ENCODE measurements around the gene KLK3. TPM values are rescaled to one million over a fixed set of nuclear protein-coding genes. Genes with fewer than 3 reads are reported as not detected.

KLK3 gene
- total and polyA plus RNA-seq, 2 of the 13 experiments (the other 11 are each of a cell fraction or from before 2014, with no cell fraction given), result not detected

DNA sequence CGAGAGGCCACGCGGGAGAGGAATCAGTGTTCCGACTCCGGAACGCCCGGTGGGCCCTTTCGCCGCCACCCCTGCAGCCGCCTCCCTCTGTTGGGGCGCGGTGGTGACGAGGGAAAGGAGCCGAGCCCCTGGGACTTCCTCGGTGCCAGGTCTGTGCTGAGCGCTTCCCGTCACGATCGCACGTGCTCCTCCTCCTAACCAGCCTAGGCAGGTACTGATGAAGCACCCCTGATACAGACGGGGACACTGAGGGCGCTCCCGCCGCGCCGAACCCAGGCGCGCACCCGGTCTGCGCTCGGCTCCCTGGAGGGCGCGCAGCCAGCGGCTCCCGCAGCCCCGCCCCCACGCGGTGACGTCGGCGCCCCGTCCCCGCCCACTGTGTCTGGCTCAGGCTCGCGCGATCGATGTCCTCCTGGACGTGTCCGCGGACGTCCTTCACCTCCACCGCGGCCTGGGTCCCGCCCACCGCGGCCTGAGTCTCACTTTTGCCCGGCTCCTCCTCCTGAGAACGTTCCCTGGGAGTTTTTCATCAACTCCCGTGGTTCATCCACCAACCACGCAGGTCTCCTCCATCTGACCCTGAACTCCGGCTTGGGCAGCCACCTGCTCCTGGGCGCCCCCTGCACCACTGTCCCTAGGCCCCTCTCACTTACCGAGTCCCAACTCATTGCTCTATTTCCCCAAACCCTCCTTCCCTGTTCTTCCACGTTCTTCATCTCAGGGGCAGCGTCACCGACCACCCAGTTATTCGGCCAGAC lies 18.8 kb upstream of the KLK3 start (continued):
- TF ChIP-seq ZNF160 (CRISPR knock-in tag; IDR thresholded peaks at IDR 0.05) (no peak), WIZ (CRISPR knock-in tag; IDR thresholded peaks at IDR 0.05) (no peak), TMF1 (CRISPR knock-in tag; IDR thresholded peaks at IDR 0.05; ENCODE audit: low read depth) (no peak), SP1 (IDR thresholded peaks at IDR 0.05) (no peak), SP1 (CRISPR knock-in tag; IDR thresholded peaks at IDR 0.05) (peak; percentile 85), ZNF274 (CRISPR knock-in tag; IDR thresholded peaks at IDR 0.05) (no peak), RAD21 (CRISPR knock-in tag; IDR thresholded peaks at IDR 0.05) (no peak), ZFX (CRISPR knock-in tag; IDR thresholded peaks at IDR 0.05; ENCODE audit: low read depth) (peak; percentile 59; the same call in 1 of the 2 replicates), YY1 (IDR thresholded peaks at IDR 0.05; ENCODE audit: insufficient read depth, insufficient replicate concordance, low read depth, low read length) (peak; percentile 32), ATAD3A (CRISPR knock-in tag; IDR thresholded peaks at IDR 0.05) (no peak), ZNF251 (CRISPR knock-in tag; IDR thresholded peaks at IDR 0.05) (no peak), ZMYM4 (CRISPR knock-in tag; IDR thresholded peaks at IDR 0.05) (peak; percentile 33; the same call in 1 of the 2 replicates), ZBTB20 (CRISPR knock-in tag; IDR thresholded peaks at IDR 0.05; ENCODE audit: borderline replicate concordance, low read depth) (no peak), ZNF549 (CRISPR knock-in tag; IDR thresholded peaks at IDR 0.05) (no peak), ZNF329 (CRISPR knock-in tag; IDR thresholded peaks at IDR 0.05; ENCODE audit: low read depth) (0 out of 2 replicates have a peak, but pooled peaks have one; percentile 42), ZNF207 (IDR thresholded peaks at IDR 0.05; ENCODE audit: borderline replicate concordance) (no peak), SMAD1 (CRISPR knock-in tag; IDR thresholded peaks at IDR 0.05; ENCODE audit: borderline replicate concordance, low read depth) (0 out of 2 replicates have a peak, but pooled peaks have one; percentile 51), ZNF101 (CRISPR knock-in tag; IDR thresholded peaks at IDR 0.05; ENCODE audit: borderline replicate concordance, low read depth) (no peak), ZNF34 (CRISPR knock-in tag; IDR thresholded peaks at IDR 0.05; ENCODE audit: borderline replicate concordance) (no peak), ZNF3 (CRISPR knock-in tag; IDR thresholded peaks at IDR 0.05) (no peak), TBL1XR1 (IDR thresholded peaks at IDR 0.05; ENCODE audit: borderline replicate concordance, low read length, partially characterized antibody) (no peak), SALL1 (CRISPR knock-in tag; IDR thresholded peaks at IDR 0.05) (peak; percentile 27; the same call in 1 of the 2 replicates)
- TF ChIP-seq, protein P1, sequence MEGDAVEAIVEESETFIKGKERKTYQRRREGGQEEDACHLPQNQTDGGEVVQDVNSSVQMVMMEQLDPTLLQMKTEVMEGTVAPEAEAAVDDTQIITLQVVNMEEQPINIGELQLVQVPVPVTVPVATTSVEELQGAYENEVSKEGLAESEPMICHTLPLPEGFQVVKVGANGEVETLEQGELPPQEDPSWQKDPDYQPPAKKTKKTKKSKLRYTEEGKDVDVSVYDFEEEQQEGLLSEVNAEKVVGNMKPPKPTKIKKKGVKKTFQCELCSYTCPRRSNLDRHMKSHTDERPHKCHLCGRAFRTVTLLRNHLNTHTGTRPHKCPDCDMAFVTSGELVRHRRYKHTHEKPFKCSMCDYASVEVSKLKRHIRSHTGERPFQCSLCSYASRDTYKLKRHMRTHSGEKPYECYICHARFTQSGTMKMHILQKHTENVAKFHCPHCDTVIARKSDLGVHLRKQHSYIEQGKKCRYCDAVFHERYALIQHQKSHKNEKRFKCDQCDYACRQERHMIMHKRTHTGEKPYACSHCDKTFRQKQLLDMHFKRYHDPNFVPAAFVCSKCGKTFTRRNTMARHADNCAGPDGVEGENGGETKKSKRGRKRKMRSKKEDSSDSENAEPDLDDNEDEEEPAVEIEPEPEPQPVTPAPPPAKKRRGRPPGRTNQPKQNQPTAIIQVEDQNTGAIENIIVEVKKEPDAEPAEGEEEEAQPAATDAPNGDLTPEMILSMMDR (CRISPR knock-in tag; IDR thresholded peaks at IDR 0.05), result peak; percentile 45
- TF ChIP-seq, protein P2, sequence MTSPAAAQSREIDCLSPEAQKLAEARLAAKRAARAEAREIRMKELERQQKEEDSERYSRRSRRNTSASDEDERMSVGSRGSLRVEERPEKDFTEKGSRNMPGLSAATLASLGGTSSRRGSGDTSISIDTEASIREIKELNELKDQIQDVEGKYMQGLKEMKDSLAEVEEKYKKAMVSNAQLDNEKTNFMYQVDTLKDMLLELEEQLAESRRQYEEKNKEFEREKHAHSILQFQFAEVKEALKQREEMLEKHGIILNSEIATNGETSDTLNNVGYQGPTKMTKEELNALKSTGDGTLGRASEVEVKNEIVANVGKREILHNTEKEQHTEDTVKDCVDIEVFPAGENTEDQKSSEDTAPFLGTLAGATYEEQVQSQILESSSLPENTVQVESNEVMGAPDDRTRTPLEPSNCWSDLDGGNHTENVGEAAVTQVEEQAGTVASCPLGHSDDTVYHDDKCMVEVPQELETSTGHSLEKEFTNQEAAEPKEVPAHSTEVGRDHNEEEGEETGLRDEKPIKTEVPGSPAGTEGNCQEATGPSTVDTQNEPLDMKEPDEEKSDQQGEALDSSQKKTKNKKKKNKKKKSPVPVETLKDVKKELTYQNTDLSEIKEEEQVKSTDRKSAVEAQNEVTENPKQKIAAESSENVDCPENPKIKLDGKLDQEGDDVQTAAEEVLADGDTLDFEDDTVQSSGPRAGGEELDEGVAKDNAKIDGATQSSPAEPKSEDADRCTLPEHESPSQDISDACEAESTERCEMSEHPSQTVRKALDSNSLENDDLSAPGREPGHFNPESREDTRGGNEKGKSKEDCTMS (CRISPR knock-in tag; conservative IDR thresholded peaks at IDR 0.05), result no peak
- TF ChIP-seq, protein P3, sequence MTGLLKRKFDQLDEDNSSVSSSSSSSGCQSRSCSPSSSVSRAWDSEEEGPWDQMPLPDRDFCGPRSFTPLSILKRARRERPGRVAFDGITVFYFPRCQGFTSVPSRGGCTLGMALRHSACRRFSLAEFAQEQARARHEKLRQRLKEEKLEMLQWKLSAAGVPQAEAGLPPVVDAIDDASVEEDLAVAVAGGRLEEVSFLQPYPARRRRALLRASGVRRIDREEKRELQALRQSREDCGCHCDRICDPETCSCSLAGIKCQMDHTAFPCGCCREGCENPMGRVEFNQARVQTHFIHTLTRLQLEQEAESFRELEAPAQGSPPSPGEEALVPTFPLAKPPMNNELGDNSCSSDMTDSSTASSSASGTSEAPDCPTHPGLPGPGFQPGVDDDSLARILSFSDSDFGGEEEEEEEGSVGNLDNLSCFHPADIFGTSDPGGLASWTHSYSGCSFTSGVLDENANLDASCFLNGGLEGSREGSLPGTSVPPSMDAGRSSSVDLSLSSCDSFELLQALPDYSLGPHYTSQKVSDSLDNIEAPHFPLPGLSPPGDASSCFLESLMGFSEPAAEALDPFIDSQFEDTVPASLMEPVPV (CRISPR knock-in tag; IDR thresholded peaks at IDR 0.05), result no peak

Data from HepG2 (cell line).